K562 (cell line): ENCODE data around the gene SPRR2A. TPM values are rescaled to one million over a fixed set of nuclear protein-coding genes. Genes with fewer than 3 reads are reported as not detected.

Source experiments
- ASH1L ChIP-seq: fragments of 450-650 bp; IDR thresholded peaks from 2 replicates; pipeline ENCODE4 v1.6.1; 2018; ENCODE audit warnings: borderline replicate concordance, mild to moderate bottlenecking, low read depth; ENCODE audit not compliant: partially characterized antibody
- BMI1 ChIP-seq: fragments of 150-350 bp; IDR thresholded peaks from 2 replicates; pipeline ENCODE4 v1.6.1; 2014; ENCODE audit warnings: low read length
- ETV5 ChIP-seq: sonication (generic); formaldehyde crosslinking; IDR thresholded peaks from 2 replicates; pipeline ENCODE4 v1.4.0; 2020; ENCODE audit warnings: low read depth, mild to moderate bottlenecking, missing genetic modification reagents
- FUS ChIP-seq: fragments of 200-400 bp; formaldehyde crosslinking; optimal IDR thresholded peaks from 2 replicates; pipeline ENCODE3; 2017; ENCODE audit warnings: low read depth, low read length
- GABPB2 ChIP-seq: fragments of 250-450 bp; sonication (Bioruptor Pico); conservative IDR thresholded peaks from 2 replicates; pipeline ENCODE4 v1.5.1; 2021; ENCODE audit warnings: mild to moderate bottlenecking
- HDAC2 ChIP-seq: fragments of 450-650 bp; IDR thresholded peaks from 2 replicates; pipeline ENCODE4 v1.6.1; 2016; ENCODE audit warnings: mild to moderate bottlenecking
- HMG20A ChIP-seq: fragments of 450-650 bp; formaldehyde crosslinking; conservative IDR thresholded peaks from 2 replicates; pipeline ENCODE4 v1.4.0; 2020; ENCODE audit warnings: mild to moderate bottlenecking, mixed read lengths
- HNRNPUL1 ChIP-seq: fragments of 200-400 bp; formaldehyde crosslinking; IDR thresholded peaks from 2 replicates; pipeline ENCODE4 v1.6.1; 2017; ENCODE audit warnings: low read length
- SIN3B ChIP-seq: fragments of 450-650 bp; IDR thresholded peaks from 2 replicates; pipeline ENCODE4 v1.6.1; 2017; ENCODE audit warnings: low read depth, mild to moderate bottlenecking, moderate library complexity
- SREBF1 ChIP-seq: fragments of 150-350 bp; IDR thresholded peaks from 2 replicates; pipeline ENCODE4 v1.6.1; 2014; ENCODE audit warnings: antibody characterized with exemption, low read depth, low read length, borderline replicate concordance
- TAF1 ChIP-seq: IDR thresholded peaks from 2 replicates; pipeline ENCODE4 v1.6.1; 2011; ENCODE audit warnings: mild to moderate bottlenecking, low read length, moderate library complexity; ENCODE audit not compliant: insufficient read depth, control insufficient read depth, severe bottlenecking; ENCODE audit errors: extremely low read depth
- ZNF165 ChIP-seq: fragments of 250-450 bp; sonication (Bioruptor Pico); IDR thresholded peaks from 2 replicates; pipeline ENCODE4 v1.4.0; 2020; ENCODE audit warnings: borderline replicate concordance
- ZNF778 ChIP-seq: fragments of 450-650 bp; formaldehyde crosslinking; IDR thresholded peaks from 2 replicates; pipeline ENCODE4 v1.4.0; 2020; ENCODE audit warnings: mild to moderate bottlenecking, moderate library complexity
- polyA plus RNA-seq, 8 experiments: library from polyadenylated mRNA; depleted of rRNA in 4 of 8; stranded (reverse) in 5 of 8; unstranded in 3 of 8; fragments of >200 nt; fragmentation: Nextera tagmentation in 2 of 8; fragmentation: Illumina TruSeq in 1 of 8; extraction: Ambion mirVana in 2 of 8; extraction: Trizol in 1 of 8; gene quantifications; 2 replicates each; pipeline versions ENCODE4 v1.2.1 to v1.2.3, GENCODE V29; 2011 to 2014; ENCODE audit warnings: inconsistent platforms in 1 of 8, missing spikeins in 1 of 8
- total RNA-seq, 7 experiments: library from RNA; depleted of rRNA in 6 of 7; stranded (reverse); fragments of >200 nt in 6 of 7; fragmentation: Illumina TruSeq in 2 of 7; extraction: Trizol in 2 of 7; gene quantifications; 2 replicates each; pipeline versions ENCODE4 v1.2.1 to v1.2.3, GENCODE V29; 2011 to 2021; ENCODE audit warnings: low replicate concordance in 1 of 7
- TF ChIP-seq, protein P1 (sequence below): fragments of 250-450 bp; sonication (Bioruptor Pico); IDR thresholded peaks from 2 replicates; pipeline ENCODE4 v1.5.0; 2021; ENCODE audit warnings: mild to moderate bottlenecking, borderline replicate concordance
- TF ChIP-seq, protein P2 (sequence below): fragments of 250-450 bp; sonication (Bioruptor Pico); IDR thresholded peaks from 2 replicates; pipeline ENCODE4 v1.5.0; 2021
- TF ChIP-seq, protein P3 (sequence below): fragments of 250-450 bp; sonication (Bioruptor Pico); IDR thresholded peaks from 2 replicates; pipeline ENCODE4 v1.6.1; 2021; ENCODE audit warnings: mild to moderate bottlenecking
- TF ChIP-seq, protein P4 (sequence below): fragments of 200-800 bp; sonication (Bioruptor generic); IDR thresholded peaks from 2 replicates; pipeline ENCODE4 v1.6.1; 2016; ENCODE audit warnings: missing genetic modification characterization, missing compliant biosample characterization
- TF ChIP-seq, protein P5 (sequence below): sonication (generic); formaldehyde crosslinking; IDR thresholded peaks from 2 replicates; pipeline ENCODE4 v1.8.0; 2022; ENCODE audit warnings: missing genetic modification reagents, mild to moderate bottlenecking, borderline replicate concordance

SPRR2A gene
- total and polyA plus RNA-seq, 9 of the 15 experiments (the other 6 are each of a cell fraction or from before 2014, with no cell fraction given) = 0.17 TPM; not detected in 8

DNA sequence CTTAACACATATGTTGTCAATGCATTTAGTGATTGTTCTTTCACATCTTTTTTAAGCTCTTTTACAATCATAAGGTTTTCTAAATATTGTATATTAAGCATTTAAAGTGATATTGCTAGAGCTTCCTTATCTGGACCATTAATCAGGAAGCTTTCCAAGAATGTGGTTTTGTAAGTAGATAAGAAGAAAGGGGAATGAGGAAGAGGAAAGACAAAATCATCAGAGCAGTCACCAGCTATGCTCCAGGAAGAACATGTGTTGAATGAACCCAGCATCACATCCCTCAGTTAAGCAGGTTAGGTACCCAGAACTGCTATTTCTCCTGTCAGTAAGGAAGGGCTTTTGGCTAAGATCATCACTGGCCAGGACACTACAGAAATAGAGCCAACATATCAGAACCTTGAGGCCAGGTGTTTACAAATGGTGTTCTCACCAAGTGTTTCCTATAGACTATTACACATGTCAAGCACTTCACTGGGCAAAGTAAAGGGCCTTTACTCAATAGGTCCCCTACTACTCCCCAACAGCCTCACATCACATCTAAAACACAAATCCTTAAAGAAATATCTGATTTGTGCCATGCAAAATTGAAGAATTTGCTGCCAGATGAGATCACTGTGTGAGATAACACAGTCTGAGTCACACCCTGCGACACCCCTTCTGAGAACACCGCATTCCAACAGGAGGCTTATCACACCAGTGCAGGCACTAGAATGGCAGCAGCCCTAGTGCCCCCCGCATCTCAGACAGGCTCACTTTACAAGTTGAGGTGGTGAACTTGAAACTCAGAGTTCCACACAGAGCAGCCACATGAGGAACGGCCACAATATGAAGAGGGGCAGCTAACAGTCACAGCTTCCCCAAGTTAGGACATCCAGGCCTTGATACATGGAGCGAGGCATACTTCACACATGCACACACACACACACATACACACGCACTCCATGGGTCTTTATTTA, 1.8 kb upstream of the SPRR2A start (continued):
- no peak for TF ChIP-seq SREBF1
- TF ChIP-seq HNRNPUL1 = no peak
- TF ChIP-seq ZNF165 (CRISPR knock-in tag) = no peak
- TF ChIP-seq, protein P1, sequence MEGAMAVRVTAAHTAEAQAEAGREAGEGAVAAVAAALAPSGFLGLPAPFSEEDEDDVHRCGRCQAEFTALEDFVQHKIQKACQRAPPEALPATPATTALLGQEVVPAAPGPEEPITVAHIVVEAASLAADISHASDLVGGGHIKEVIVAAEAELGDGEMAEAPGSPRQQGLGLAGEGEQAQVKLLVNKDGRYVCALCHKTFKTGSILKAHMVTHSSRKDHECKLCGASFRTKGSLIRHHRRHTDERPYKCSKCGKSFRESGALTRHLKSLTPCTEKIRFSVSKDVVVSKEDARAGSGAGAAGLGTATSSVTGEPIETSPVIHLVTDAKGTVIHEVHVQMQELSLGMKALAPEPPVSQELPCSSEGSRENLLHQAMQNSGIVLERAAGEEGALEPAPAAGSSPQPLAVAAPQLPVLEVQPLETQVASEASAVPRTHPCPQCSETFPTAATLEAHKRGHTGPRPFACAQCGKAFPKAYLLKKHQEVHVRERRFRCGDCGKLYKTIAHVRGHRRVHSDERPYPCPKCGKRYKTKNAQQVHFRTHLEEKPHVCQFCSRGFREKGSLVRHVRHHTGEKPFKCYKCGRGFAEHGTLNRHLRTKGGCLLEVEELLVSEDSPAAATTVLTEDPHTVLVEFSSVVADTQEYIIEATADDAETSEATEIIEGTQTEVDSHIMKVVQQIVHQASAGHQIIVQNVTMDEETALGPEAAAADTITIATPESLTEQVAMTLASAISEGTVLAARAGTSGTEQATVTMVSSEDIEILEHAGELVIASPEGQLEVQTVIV (CRISPR knock-in tag) = no peak
- TF ChIP-seq, protein P2, sequence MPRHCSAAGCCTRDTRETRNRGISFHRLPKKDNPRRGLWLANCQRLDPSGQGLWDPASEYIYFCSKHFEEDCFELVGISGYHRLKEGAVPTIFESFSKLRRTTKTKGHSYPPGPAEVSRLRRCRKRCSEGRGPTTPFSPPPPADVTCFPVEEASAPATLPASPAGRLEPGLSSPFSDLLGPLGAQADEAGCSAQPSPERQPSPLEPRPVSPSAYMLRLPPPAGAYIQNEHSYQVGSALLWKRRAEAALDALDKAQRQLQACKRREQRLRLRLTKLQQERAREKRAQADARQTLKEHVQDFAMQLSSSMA (CRISPR knock-in tag) = no peak
- TF ChIP-seq TAF1 = no peak
- TF ChIP-seq ZNF778 (CRISPR knock-in tag) = no peak
- TF ChIP-seq, protein P3, sequence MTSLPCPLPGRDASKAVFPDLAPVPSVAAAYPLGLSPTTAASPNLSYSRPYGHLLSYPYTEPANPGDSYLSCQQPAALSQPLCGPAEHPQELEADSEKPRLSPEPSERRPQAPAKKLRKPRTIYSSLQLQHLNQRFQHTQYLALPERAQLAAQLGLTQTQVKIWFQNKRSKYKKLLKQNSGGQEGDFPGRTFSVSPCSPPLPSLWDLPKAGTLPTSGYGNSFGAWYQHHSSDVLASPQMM (CRISPR knock-in tag) = no peak
- peak; percentile 76 for TF ChIP-seq HDAC2
- TF ChIP-seq GABPB2 = no peak
- TF ChIP-seq FUS = no peak
- no peak for TF ChIP-seq SIN3B
- TF ChIP-seq, protein P4, sequence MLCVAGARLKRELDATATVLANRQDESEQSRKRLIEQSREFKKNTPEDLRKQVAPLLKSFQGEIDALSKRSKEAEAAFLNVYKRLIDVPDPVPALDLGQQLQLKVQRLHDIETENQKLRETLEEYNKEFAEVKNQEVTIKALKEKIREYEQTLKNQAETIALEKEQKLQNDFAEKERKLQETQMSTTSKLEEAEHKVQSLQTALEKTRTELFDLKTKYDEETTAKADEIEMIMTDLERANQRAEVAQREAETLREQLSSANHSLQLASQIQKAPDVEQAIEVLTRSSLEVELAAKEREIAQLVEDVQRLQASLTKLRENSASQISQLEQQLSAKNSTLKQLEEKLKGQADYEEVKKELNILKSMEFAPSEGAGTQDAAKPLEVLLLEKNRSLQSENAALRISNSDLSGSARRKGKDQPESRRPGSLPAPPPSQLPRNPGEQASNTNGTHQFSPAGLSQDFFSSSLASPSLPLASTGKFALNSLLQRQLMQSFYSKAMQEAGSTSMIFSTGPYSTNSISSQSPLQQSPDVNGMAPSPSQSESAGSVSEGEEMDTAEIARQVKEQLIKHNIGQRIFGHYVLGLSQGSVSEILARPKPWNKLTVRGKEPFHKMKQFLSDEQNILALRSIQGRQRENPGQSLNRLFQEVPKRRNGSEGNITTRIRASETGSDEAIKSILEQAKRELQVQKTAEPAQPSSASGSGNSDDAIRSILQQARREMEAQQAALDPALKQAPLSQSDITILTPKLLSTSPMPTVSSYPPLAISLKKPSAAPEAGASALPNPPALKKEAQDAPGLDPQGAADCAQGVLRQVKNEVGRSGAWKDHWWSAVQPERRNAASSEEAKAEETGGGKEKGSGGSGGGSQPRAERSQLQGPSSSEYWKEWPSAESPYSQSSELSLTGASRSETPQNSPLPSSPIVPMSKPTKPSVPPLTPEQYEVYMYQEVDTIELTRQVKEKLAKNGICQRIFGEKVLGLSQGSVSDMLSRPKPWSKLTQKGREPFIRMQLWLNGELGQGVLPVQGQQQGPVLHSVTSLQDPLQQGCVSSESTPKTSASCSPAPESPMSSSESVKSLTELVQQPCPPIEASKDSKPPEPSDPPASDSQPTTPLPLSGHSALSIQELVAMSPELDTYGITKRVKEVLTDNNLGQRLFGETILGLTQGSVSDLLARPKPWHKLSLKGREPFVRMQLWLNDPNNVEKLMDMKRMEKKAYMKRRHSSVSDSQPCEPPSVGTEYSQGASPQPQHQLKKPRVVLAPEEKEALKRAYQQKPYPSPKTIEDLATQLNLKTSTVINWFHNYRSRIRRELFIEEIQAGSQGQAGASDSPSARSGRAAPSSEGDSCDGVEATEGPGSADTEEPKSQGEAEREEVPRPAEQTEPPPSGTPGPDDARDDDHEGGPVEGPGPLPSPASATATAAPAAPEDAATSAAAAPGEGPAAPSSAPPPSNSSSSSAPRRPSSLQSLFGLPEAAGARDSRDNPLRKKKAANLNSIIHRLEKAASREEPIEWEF (CRISPR knock-in tag) = no peak
- TF ChIP-seq, protein P5, sequence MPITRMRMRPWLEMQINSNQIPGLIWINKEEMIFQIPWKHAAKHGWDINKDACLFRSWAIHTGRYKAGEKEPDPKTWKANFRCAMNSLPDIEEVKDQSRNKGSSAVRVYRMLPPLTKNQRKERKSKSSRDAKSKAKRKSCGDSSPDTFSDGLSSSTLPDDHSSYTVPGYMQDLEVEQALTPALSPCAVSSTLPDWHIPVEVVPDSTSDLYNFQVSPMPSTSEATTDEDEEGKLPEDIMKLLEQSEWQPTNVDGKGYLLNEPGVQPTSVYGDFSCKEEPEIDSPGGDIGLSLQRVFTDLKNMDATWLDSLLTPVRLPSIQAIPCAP (CRISPR knock-in tag) = no peak
- TF ChIP-seq ETV5 (CRISPR knock-in tag) = no peak
- TF ChIP-seq BMI1 = no peak
- no peak for TF ChIP-seq ASH1L
- no peak for TF ChIP-seq HMG20A (CRISPR knock-in tag)
